Hepatocyte (in vitro differentiated cells): ENCODE results near the gene LRRC63. TPM values are rescaled to one million over a fixed set of nuclear protein-coding genes. Genes with fewer than 3 reads are reported as not detected.
"Not testable (repeated sequence)": the region's sequence is repeated elsewhere in the genome, so short reads cannot be mapped to it uniquely, and the experiment has no call there.

Experiments
- DNase-seq: peaks from one replicate; pipeline ENCODE4 v3.0.0-alpha.2; 2016; ENCODE audit warnings: low spot score
- H2AFZ ChIP-seq: fragments of 200-600 bp; sonication (generic); 2 replicates; pipeline ENCODE4 v1.6.0; 2016; ENCODE audit warnings: antibody characterized with exemption, mild to moderate bottlenecking
- H3K27ac ChIP-seq: fragments of 200-600 bp; sonication (generic); 2 replicates; pipeline ENCODE4 v1.5.1; 2016; ENCODE audit warnings: mild to moderate bottlenecking
- H3K27me3 ChIP-seq: fragments of 200-600 bp; sonication (generic); 2 replicates; pipeline ENCODE4 v1.6.1; 2016
- H3K36me3 ChIP-seq: fragments of 200-600 bp; sonication (generic); replicated peaks from 2 replicates; pipeline ENCODE4 v1.5.1; 2016; ENCODE audit warnings: low read depth; ENCODE audit not compliant: insufficient read depth
- H3K4me1 ChIP-seq: fragments of 200-600 bp; sonication (generic); 2 replicates; pipeline ENCODE4 v1.5.1; 2016; ENCODE audit warnings: mild to moderate bottlenecking, moderate library complexity; ENCODE audit not compliant: insufficient read depth
- H3K4me2 ChIP-seq: fragments of 200-600 bp; sonication (generic); 2 replicates; pipeline ENCODE4 v1.6.0; 2016
- H3K4me3 ChIP-seq: fragments of 200-600 bp; sonication (generic); 2 replicates; pipeline ENCODE4 v1.5.1; 2016; ENCODE audit warnings: mild to moderate bottlenecking
- H3K79me2 ChIP-seq: fragments of 200-600 bp; sonication (generic); 2 replicates; pipeline ENCODE4 v1.6.0; 2017; ENCODE audit warnings: mild to moderate bottlenecking
- H3K9me2 ChIP-seq: fragments of 200-600 bp; sonication (generic); replicated peaks from 2 replicates; pipeline ENCODE4 v1.6.0; 2017; ENCODE audit warnings: mild to moderate bottlenecking; ENCODE audit not compliant: insufficient read depth
- H3K9me3 ChIP-seq: fragments of 200-600 bp; sonication (generic); 2 replicates; pipeline ENCODE4 v1.5.1; 2016; ENCODE audit warnings: low read depth, mild to moderate bottlenecking
- H4K20me1 ChIP-seq: fragments of 200-600 bp; sonication (generic); 2 replicates; pipeline ENCODE4 v1.6.0; 2016; ENCODE audit warnings: mild to moderate bottlenecking; ENCODE audit not compliant: insufficient read depth, poor library complexity, severe bottlenecking
- EZH2 ChIP-seq: fragments of 200-600 bp; sonication (generic); IDR thresholded peaks from 2 replicates; pipeline ENCODE4 v1.6.1; 2016; ENCODE audit warnings: antibody characterized with exemption, mild to moderate bottlenecking, borderline replicate concordance
- EZH2phosphoT487 ChIP-seq: fragments of 200-600 bp; sonication (generic); IDR thresholded peaks from one replicate; pipeline ENCODE4 v1.6.1; 2018; ENCODE audit warnings: antibody characterized with exemption, mild to moderate bottlenecking, low read depth, moderate library complexity; ENCODE audit not compliant: unreplicated experiment, severe bottlenecking
- WGBS: methylation state at CpG from one replicate; pipeline ENCODE4 v1.1.6; 2016; ENCODE audit warnings: low lambda C conversion rate; ENCODE audit errors: missing lambda C conversion rate; 5-methylcytosine and 5-hydroxymethylcytosine counted together
- polyA plus RNA-seq: library from polyadenylated mRNA; unstranded; fragments of >200 nt; fragmentation: Nextera tagmentation; extraction: Ambion mirVana; gene quantifications from 2 replicates; pipeline ENCODE4 v1.2.1, GENCODE V29; 2016
- total RNA-seq: library from RNA; depleted of rRNA; stranded (reverse); fragments of >200 nt; gene quantifications from 2 replicates; pipeline ENCODE4 v1.2.3, GENCODE V29; 2014
- TF ChIP-seq, protein P1 (sequence below): fragments of 200-600 bp; sonication (generic); IDR thresholded peaks from 2 replicates; pipeline ENCODE4 v1.5.1; 2016; ENCODE audit warnings: antibody characterized with exemption, mild to moderate bottlenecking; ENCODE audit not compliant: poor library complexity

The LRRC63 gene
- total and polyA plus RNA-seq, 2 experiments from 2014 or later = not detected

DNA sequence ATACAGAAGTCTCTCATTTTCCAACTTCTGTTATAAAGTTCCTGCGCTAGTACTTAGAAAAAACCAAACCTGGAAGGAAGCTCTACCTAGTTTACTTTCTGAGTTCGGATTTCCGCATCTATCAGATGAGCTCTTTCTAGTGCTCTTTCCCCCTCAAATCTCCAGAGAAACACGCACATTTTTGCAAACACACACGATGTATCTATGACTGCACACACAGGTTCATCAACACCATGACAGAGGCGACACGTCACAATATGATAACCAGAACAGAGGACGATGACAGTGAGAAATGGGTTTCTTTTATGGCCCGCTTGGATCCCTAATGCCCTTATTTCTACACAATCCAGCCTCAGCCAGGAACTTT lies 629 bp upstream of the LRRC63 start:
- no peaks in the 10 kb centered on the region for H4K20me1 ChIP-seq
- WGBS = 45% methylated on average over 9 of the region's 9 CpGs

DNA sequence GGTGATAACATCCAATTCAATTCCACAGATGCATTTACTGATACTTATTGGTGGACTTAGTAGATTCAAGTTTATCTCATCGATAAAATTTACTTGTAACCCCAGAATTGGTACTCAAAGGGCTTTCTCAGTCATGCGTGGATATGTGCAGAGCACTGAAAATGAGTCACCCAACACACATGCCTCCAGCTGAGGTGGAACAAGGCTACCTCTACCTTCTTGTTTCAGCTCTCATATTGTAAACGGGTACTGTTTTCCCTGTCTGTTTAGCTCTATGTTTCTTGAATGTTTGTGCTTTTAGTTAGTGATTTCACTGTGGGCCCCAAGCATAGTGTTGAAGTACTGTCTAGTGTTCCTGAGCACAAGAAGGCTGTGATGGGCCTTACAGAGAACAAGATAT lies 1.5 kb downstream of the LRRC63 start:
- H3K9me2 ChIP-seq = no peaks in the 10 kb centered on the region
- H3K4me2 ChIP-seq = no peak overlapping the region
- no peaks in the 10 kb centered on the region for H3K36me3 ChIP-seq
- H3K27me3 ChIP-seq = no peaks in the 10 kb centered on the region
- no peaks in the 10 kb centered on the region for H3K9me3 ChIP-seq
- H3K4me1 ChIP-seq = no peaks in the 10 kb centered on the region
- H3K27ac ChIP-seq = peak overlapping the region; percentile 14
- H4K20me1 ChIP-seq = no peaks in the 10 kb centered on the region
- 87% methylated on average over 3 of the region's 3 CpGs for WGBS
- no peak overlapping the region for H3K4me3 ChIP-seq
- no peak for TF ChIP-seq EZH2
- no peak overlapping the region for H2AFZ ChIP-seq
- DNase-seq = no peak
- no peaks in the 10 kb centered on the region for H3K79me2 ChIP-seq

More for the DNA sequence above, 629 bp upstream of the LRRC63 start:
- Histone ChIP-seq H3K36me3 (no peaks in the 10 kb centered on the region), H3K4me2 (peak overlapping the region; percentile 88), H3K27me3 (no peaks in the 10 kb centered on the region), H3K4me1 (no peaks in the 10 kb centered on the region), H3K79me2 (no peaks in the 10 kb centered on the region), H3K27ac (peak overlapping the region; percentile 34), H3K9me3 (no peaks in the 10 kb centered on the region), H2AFZ (peak overlapping the region; percentile 95), H3K4me3 (peak overlapping the region; percentile 66), H3K9me2 (no peaks in the 10 kb centered on the region)
- TF ChIP-seq EZH2 = no peak
- TF ChIP-seq, protein P1, sequence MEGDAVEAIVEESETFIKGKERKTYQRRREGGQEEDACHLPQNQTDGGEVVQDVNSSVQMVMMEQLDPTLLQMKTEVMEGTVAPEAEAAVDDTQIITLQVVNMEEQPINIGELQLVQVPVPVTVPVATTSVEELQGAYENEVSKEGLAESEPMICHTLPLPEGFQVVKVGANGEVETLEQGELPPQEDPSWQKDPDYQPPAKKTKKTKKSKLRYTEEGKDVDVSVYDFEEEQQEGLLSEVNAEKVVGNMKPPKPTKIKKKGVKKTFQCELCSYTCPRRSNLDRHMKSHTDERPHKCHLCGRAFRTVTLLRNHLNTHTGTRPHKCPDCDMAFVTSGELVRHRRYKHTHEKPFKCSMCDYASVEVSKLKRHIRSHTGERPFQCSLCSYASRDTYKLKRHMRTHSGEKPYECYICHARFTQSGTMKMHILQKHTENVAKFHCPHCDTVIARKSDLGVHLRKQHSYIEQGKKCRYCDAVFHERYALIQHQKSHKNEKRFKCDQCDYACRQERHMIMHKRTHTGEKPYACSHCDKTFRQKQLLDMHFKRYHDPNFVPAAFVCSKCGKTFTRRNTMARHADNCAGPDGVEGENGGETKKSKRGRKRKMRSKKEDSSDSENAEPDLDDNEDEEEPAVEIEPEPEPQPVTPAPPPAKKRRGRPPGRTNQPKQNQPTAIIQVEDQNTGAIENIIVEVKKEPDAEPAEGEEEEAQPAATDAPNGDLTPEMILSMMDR = no peak
- TF ChIP-seq EZH2phosphoT487 = no peak
- peak; percentile 10 for DNase-seq

DNA sequence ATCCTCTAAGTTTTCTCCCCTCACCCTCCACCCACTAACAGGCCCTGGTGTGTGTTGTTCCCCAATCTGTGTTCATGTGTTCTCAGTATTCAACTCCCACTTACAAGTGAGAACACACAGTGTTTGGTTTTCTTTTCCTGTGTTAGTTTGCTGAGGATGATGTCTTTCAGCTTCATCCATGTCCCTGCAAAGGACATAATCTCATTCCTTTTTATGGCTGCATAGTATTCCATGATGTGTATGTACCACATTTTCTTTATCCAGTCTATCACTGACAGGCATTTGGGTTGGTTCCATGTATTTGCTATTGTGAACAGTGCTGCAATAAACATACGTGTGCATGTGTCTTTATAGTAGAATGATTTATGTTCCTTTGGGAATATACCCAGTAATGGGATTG lies 3.0 kb downstream of the LRRC63 start:
- not testable (repeated sequence) for DNase-seq, H3K27me3 ChIP-seq, H3K36me3 ChIP-seq, H3K4me3 ChIP-seq, H3K4me1 ChIP-seq, H3K79me2 ChIP-seq, H3K9me2 ChIP-seq, H2AFZ ChIP-seq, H3K27ac ChIP-seq, H3K9me3 ChIP-seq, H3K4me2 ChIP-seq, H4K20me1 ChIP-seq
- WGBS = 91% methylated on average over 1 of the region's 1 CpG

DNA sequence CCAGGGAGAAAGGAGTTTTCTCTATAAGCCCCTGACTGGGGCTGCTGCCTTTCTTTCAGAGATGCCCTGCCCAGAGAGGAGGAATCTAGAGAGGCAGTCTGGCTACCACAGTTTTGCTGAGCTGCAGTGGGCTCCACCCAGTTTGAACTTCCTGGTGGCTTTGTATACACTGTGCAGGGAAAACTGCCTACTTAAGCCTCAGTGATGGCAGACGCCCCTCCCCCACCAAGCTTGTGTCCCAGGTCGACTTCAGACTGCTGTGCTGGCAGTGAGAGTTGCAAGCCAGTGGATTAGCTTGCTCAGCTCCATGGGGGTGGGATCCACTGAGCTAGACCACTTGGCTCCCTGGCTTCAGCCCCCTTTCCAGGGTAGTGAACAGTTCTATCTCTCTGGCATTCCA lies 8.5 kb downstream of the LRRC63 start:
- H3K4me2 ChIP-seq, H2AFZ ChIP-seq, H3K79me2 ChIP-seq, H3K36me3 ChIP-seq, H4K20me1 ChIP-seq, H3K27me3 ChIP-seq, H3K9me3 ChIP-seq, H3K4me1 ChIP-seq, H3K9me2 ChIP-seq, H3K4me3 ChIP-seq: not testable (repeated sequence)
- peak overlapping the region; percentile 37 for H3K27ac ChIP-seq
- peak; percentile 84 for DNase-seq
- WGBS = 7% methylated on average over 2 of the region's 2 CpGs

DNA sequence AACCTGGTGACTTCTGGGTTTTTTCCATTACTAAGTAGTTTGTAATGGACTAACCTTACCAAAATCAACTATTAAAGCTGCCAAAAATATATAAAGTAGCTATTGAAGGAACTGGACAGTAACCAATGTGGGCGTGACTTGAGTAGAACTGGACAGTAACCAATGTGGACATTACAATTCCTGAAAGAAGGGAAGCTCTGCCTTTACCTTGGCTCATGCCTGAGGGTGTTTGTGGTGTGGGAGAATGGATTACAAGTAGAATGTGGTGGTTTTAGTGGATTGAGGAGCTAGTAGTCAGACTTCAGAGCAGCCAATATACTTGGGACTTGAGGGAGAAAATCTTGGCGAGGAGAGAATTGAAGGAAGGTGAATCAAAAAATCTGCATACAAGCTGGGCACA lies 17.5 kb downstream of the LRRC63 start:
- H3K4me3 ChIP-seq = no peak overlapping the region
- no peaks in the 10 kb centered on the region for H3K36me3 ChIP-seq
- no peaks in the 10 kb centered on the region for H3K9me2 ChIP-seq
- H3K27me3 ChIP-seq = no peaks in the 10 kb centered on the region
- no peaks in the 10 kb centered on the region for H3K4me1 ChIP-seq
- WGBS = 100% methylated on average over 2 of the region's 2 CpGs
- H4K20me1 ChIP-seq = no peaks in the 10 kb centered on the region
- no peaks in the 10 kb centered on the region for H3K9me3 ChIP-seq
- no peak for DNase-seq
- no peak overlapping the region for H2AFZ ChIP-seq
- no peaks in the 10 kb centered on the region for H3K79me2 ChIP-seq
- H3K4me2 ChIP-seq = no peak overlapping the region
- TF ChIP-seq, protein P1 = no peak
- TF ChIP-seq EZH2 (no peak), EZH2phosphoT487 (no peak)
- H3K27ac ChIP-seq = no peak overlapping the region
